ENCODE data around the gene ASH1L. TPM values are rescaled to one million over a fixed set of nuclear protein-coding genes. Genes with fewer than 3 reads are reported as not detected.
A peak's percentile ranks its signal among the peaks of the same experiment; 100 is the strongest.
"Not testable (repeated sequence)": the region's sequence is repeated elsewhere in the genome, so short reads cannot be mapped to it uniquely, and the experiment has no call there.

ASH1L gene
- total and polyA plus RNA-seq, 8 donors: 42.3 to 55.4 (median 49.9) TPM

DNA sequence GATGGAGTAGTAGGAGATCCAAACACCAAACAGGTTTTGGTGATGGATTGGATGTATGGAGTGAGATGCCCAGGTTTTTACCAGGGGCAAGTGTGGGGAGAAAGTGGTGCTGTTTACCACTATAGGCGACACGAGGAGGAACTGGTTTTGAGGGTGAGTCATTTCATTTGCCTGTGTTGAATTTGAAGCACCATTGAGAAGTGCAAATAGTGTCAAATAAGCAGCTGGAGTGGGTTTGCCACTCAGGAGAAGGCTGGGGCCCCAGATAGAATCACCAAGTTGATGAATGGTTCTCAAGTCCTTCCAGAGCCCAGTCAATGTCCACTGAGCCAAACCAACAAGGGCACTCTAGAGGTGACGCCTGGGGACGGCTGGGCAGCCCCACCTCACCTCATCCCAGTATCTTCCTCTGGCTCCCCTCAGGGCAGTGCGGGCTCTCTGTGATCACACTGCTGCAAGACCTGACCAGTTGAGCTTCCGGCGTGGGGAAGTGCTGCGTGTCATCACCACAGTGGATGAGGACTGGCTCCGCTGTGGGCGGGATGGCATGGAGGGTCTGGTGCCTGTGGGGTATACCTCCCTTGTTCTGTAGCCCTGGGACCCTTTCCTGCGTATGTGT lies 232.5 kb downstream of the ASH1L start:
- ATAC-seq (peak; percentile 70), DNase-seq (no peak)
- Histone ChIP-seq H3K27ac (peak overlapping the region in 1 of 2 donors; percentile 5), H3K27me3 (no peaks in the 10 kb centered on the region), H3K4me3 (no peak overlapping the region), H3K4me1 (peaks cover 4 to 10% of the 10 kb centered on the region in 2 donors), H3K36me3 (peaks cover 0 to 70% of the 10 kb centered on the region in 2 donors), H3K9me3 (no peaks in the 10 kb centered on the region)
- intact Hi-C loops (cut with DNase I): no loop called here
- TF ChIP-seq CTCF (IDR thresholded peaks at IDR 0.05): no peak

DNA sequence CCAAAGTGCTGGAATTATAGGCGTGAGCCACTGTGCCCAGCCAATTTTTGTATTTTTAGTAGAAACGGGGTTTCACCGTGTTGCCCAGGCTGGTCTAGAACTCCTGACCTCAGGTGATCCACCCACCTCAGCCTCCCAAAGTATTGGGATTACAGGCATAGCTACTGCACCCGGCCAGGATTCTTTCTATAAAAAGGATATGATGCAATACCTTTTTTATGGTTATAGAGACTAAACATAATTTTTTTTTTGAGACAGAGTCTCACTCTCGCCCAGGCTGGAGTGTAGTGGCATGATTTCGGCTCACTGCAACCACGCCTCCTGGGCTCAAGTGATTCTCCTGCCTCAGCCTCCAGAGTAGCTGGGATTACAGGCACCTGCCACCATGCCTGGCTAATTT lies 233.7 kb downstream of the ASH1L start:
- DNase-seq; intact Hi-C loops (cut with DNase I); H3K4me3 ChIP-seq; ATAC-seq; H3K9me3 ChIP-seq; H3K27me3 ChIP-seq; H3K27ac ChIP-seq: not testable (repeated sequence)
- peaks cover 4 to 14% of the 10 kb centered on the region in 2 donors for H3K4me1 ChIP-seq
- H3K36me3 ChIP-seq: peaks cover 0 to 59% of the 10 kb centered on the region in 2 donors

- intact Hi-C loops (cut with DNase I): no loop called here
- no peak overlapping the region for H3K4me3 ChIP-seq
- H3K27me3 ChIP-seq: no peaks in the 10 kb centered on the region
- no peak for TF ChIP-seq CTCF (IDR thresholded peaks at IDR 0.05)
- no peak overlapping the region for H3K27ac ChIP-seq
- ATAC-seq (no peak), DNase-seq (no peak)
- no peaks in the 10 kb centered on the region for H3K9me3 ChIP-seq
- H3K36me3 ChIP-seq: peaks cover 0 to 54% of the 10 kb centered on the region in 2 donors
- peaks cover 4 to 15% of the 10 kb centered on the region in 2 donors for H3K4me1 ChIP-seq
Observed at GRCh38 chr1:155327981-155328380, 234.6 kb downstream of the ASH1L start.

GRCh38 chr1:155326631-155327037 lies 236.0 kb downstream of the ASH1L start:
- Histone ChIP-seq H3K36me3 (peaks cover 0 to 52% of the 10 kb centered on the region in 2 donors), H3K27ac (no peak overlapping the region), H3K27me3 (no peaks in the 10 kb centered on the region), H3K9me3 (no peaks in the 10 kb centered on the region), H3K4me1 (peaks cover 11 to 28% of the 10 kb centered on the region in 2 donors), H3K4me3 (no peak overlapping the region)
- DNase-seq (peak in 1 of 4 donors; percentile 80), ATAC-seq (no peak)
- TF ChIP-seq CTCF (IDR thresholded peaks at IDR 0.05): no peak
- intact Hi-C loops (cut with DNase I): no loop called here

- H3K27ac ChIP-seq: no peak overlapping the region
- H3K36me3 ChIP-seq: peaks cover 0 to 46% of the 10 kb centered on the region in 2 donors
- DNase-seq: no peak
- intact Hi-C loops (cut with DNase I): no loop called here
- H3K27me3 ChIP-seq: no peaks in the 10 kb centered on the region
- no peak for TF ChIP-seq CTCF (IDR thresholded peaks at IDR 0.05)
- H3K9me3 ChIP-seq: no peaks in the 10 kb centered on the region
- no peak for ATAC-seq
- no peak overlapping the region for H3K4me3 ChIP-seq
- peaks cover 11 to 34% of the 10 kb centered on the region in 2 donors for H3K4me1 ChIP-seq
Observed at GRCh38 chr1:155326020-155326526, 236.5 kb downstream of the ASH1L start.

GRCh38 chr1:155325603-155325893 lies 237.1 kb downstream of the ASH1L start:
- no peaks in the 10 kb centered on the region for H3K27me3 ChIP-seq
- H3K4me3 ChIP-seq: peak overlapping the region in 1 of 2 donors; percentile 68
- peaks cover 11 to 39% of the 10 kb centered on the region in 2 donors for H3K4me1 ChIP-seq
- ATAC-seq (no peak), DNase-seq (no peak)
- H3K27ac ChIP-seq: peak overlapping the region in 1 of 2 donors; percentile 92
- intact Hi-C loops (cut with DNase I): no loop called here
- H3K9me3 ChIP-seq: no peaks in the 10 kb centered on the region
- peaks cover 0 to 41% of the 10 kb centered on the region in 2 donors for H3K36me3 ChIP-seq
- TF ChIP-seq CTCF (IDR thresholded peaks at IDR 0.05): no peak
